ENCODE measurements around the gene DCHS1. TPM values are rescaled to one million over a fixed set of nuclear protein-coding genes. Genes with fewer than 3 reads are reported as not detected.

The DCHS1 gene
- total RNA-seq, 1 experiment from 2014 or later: 14.2 TPM

GRCh38 chr11:6618117-6619003, 37.2 kb downstream of the DCHS1 start:
- POLR2A ChIA-PET: interaction anchor here (0.5 to 1.8 kb wide), 7 partner anchors 11 to 75 kb away, joined by 3 to 6 read pairs (median 4); partner anchors contain the start of genes ILK and MRPL17
- H3K4me1 Mint-ChIP-seq: no peaks in the 10 kb centered on the region
- H3K9me3 Mint-ChIP-seq: no peaks in the 10 kb centered on the region
- DNase-seq (ENCODE audit: low spot score): no peak
- no peak overlapping the region for H3K27ac Mint-ChIP-seq
- H3K36me3 Mint-ChIP-seq: no peaks in the 10 kb centered on the region
- no peaks in the 10 kb centered on the region for H3K27me3 Mint-ChIP-seq (ENCODE audit: low read depth)
- CTCF ChIA-PET: interaction anchor here (0.6 to 3.2 kb wide), 16 partner anchors 12 to 255 kb away, joined by 3 to 12 read pairs (median 4); partner anchors contain the start of genes ILK, MRPL17 and RRP8
- TF ChIP-seq OVOL2 (CRISPR knock-in tag; IDR thresholded peaks at IDR 0.05; ENCODE audit: borderline replicate concordance) (no peak), ZNF138 (CRISPR knock-in tag; conservative IDR thresholded peaks at IDR 0.05) (no peak), KAT7 (CRISPR knock-in tag; IDR thresholded peaks at IDR 0.05; ENCODE audit: borderline replicate concordance) (no peak)
- ATAC-seq: no peak
- no peak overlapping the region for H3K4me3 Mint-ChIP-seq

DNA sequence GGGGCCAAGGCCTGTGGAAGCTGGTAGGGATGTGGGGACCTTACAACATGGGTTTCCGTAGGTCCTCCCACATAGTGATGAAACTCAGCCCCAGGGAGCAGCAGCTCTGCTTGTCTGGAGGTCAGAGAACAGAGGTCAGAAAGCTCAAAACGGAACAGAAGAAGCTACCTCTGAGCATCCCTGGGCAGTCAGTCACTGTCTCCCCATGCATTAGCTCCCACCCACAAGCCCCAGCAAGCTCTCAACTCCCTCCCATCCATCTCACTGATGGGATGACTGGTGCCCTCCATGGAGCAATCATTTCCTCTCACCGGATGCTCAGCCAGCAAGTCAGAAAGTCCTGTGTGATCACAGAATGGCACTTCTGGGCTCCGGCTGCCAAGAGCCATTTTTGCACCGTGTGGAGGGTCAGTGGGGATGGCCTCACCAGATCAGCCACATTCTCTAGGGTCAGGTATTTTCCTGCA, 38.3 kb downstream of the DCHS1 start:
- no peaks in the 10 kb centered on the region for H3K36me3 Mint-ChIP-seq
- H3K4me1 Mint-ChIP-seq: no peaks in the 10 kb centered on the region
- DNase-seq (ENCODE audit: low spot score) (no peak), ATAC-seq (no peak)
- CTCF ChIA-PET: interaction anchor here (1.3 kb wide), 1 partner anchor 66 kb away, joined by 4 read pairs; the partner anchor contains the start of gene MRPL17
- no peak overlapping the region for H3K27ac Mint-ChIP-seq
- POLR2A ChIA-PET: no interaction called here
- no peaks in the 10 kb centered on the region for H3K9me3 Mint-ChIP-seq
- no peak overlapping the region for H3K4me3 Mint-ChIP-seq
- no peaks in the 10 kb centered on the region for H3K27me3 Mint-ChIP-seq (ENCODE audit: low read depth)
- TF ChIP-seq, protein P1, sequence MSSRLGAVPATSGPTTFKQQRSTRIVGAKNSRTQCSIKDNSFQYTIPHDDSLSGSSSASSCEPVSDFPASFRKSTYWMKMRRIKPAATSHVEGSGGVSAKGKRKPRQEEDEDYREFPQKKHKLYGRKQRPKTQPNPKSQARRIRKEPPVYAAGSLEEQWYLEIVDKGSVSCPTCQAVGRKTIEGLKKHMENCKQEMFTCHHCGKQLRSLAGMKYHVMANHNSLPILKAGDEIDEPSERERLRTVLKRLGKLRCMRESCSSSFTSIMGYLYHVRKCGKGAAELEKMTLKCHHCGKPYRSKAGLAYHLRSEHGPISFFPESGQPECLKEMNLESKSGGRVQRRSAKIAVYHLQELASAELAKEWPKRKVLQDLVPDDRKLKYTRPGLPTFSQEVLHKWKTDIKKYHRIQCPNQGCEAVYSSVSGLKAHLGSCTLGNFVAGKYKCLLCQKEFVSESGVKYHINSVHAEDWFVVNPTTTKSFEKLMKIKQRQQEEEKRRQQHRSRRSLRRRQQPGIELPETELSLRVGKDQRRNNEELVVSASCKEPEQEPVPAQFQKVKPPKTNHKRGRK (CRISPR knock-in tag; IDR thresholded peaks at IDR 0.05; ENCODE audit: borderline replicate concordance): no peak
- TF ChIP-seq ATF3 (CRISPR knock-in tag; conservative IDR thresholded peaks at IDR 0.05): no peak
- TF ChIP-seq ZBTB21 (CRISPR knock-in tag; IDR thresholded peaks at IDR 0.05; ENCODE audit: borderline replicate concordance): no peak
- TF ChIP-seq, protein P2, sequence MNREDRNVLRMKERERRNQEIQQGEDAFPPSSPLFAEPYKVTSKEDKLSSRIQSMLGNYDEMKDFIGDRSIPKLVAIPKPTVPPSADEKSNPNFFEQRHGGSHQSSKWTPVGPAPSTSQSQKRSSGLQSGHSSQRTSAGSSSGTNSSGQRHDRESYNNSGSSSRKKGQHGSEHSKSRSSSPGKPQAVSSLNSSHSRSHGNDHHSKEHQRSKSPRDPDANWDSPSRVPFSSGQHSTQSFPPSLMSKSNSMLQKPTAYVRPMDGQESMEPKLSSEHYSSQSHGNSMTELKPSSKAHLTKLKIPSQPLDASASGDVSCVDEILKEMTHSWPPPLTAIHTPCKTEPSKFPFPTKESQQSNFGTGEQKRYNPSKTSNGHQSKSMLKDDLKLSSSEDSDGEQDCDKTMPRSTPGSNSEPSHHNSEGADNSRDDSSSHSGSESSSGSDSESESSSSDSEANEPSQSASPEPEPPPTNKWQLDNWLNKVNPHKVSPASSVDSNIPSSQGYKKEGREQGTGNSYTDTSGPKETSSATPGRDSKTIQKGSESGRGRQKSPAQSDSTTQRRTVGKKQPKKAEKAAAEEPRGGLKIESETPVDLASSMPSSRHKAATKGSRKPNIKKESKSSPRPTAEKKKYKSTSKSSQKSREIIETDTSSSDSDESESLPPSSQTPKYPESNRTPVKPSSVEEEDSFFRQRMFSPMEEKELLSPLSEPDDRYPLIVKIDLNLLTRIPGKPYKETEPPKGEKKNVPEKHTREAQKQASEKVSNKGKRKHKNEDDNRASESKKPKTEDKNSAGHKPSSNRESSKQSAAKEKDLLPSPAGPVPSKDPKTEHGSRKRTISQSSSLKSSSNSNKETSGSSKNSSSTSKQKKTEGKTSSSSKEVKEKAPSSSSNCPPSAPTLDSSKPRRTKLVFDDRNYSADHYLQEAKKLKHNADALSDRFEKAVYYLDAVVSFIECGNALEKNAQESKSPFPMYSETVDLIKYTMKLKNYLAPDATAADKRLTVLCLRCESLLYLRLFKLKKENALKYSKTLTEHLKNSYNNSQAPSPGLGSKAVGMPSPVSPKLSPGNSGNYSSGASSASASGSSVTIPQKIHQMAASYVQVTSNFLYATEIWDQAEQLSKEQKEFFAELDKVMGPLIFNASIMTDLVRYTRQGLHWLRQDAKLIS (CRISPR knock-in tag; IDR thresholded peaks at IDR 0.05; ENCODE audit: borderline replicate concordance): no peak
- TF ChIP-seq ZNF317 (CRISPR knock-in tag; IDR thresholded peaks at IDR 0.05; ENCODE audit: borderline replicate concordance, low read depth): no peak
- TF ChIP-seq, protein P3, sequence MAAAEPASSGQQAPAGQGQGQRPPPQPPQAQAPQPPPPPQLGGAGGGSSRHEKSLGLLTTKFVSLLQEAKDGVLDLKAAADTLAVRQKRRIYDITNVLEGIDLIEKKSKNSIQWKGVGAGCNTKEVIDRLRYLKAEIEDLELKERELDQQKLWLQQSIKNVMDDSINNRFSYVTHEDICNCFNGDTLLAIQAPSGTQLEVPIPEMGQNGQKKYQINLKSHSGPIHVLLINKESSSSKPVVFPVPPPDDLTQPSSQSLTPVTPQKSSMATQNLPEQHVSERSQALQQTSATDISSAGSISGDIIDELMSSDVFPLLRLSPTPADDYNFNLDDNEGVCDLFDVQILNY (CRISPR knock-in tag; IDR thresholded peaks at IDR 0.05): no peak
- TF ChIP-seq SOX15 (CRISPR knock-in tag; IDR thresholded peaks at IDR 0.05): no peak
- TF ChIP-seq TEAD1 (CRISPR knock-in tag; IDR thresholded peaks at IDR 0.05): no peak
- no peak for TF ChIP-seq ZNF671 (CRISPR knock-in tag; IDR thresholded peaks at IDR 0.05)
- no peak for TF ChIP-seq RELA (CRISPR knock-in tag; IDR thresholded peaks at IDR 0.05; ENCODE audit: borderline replicate concordance)
- TF ChIP-seq ZNF396 (CRISPR knock-in tag; IDR thresholded peaks at IDR 0.05; ENCODE audit: borderline replicate concordance): no peak
- no peak for TF ChIP-seq IRF2 (CRISPR knock-in tag; IDR thresholded peaks at IDR 0.05; ENCODE audit: borderline replicate concordance, low read depth)
